GM23338 (cell line): ENCODE data around the gene FAM13A. TPM values are rescaled to one million over a fixed set of nuclear protein-coding genes. Genes with fewer than 3 reads are reported as not detected.

Experiments
- ATAC-seq: fragments of 200-7000 bp; cut with Tn5 transposase; 3 replicates; pipeline ENCODE4 v1.9.1; 2020
- DNase-seq: peaks from one replicate; pipeline ENCODE4 v3.0.0-alpha.2; 2015; ENCODE audit warnings: low spot score
- H2AFZ ChIP-seq: fragments of 200-600 bp; sonication (generic); 2 replicates; pipeline ENCODE4 v1.8.0; 2016; ENCODE audit warnings: antibody characterized with exemption, mild to moderate bottlenecking, moderate library complexity
- H3F3A ChIP-seq: fragments of 200-600 bp; sonication (generic); replicated peaks from 2 replicates; pipeline ENCODE4 v1.8.0; 2017; ENCODE audit warnings: antibody characterized with exemption, mixed run types, low read depth
- H3K27ac ChIP-seq: fragments of 200-600 bp; sonication (generic); 2 replicates; pipeline ENCODE4 v1.6.1; 2016; ENCODE audit warnings: low read depth
- H3K27me3 ChIP-seq: fragments of 200-600 bp; sonication (generic); 2 replicates; pipeline ENCODE4 v1.8.0; 2016; ENCODE audit warnings: mild to moderate bottlenecking, mixed run types, moderate library complexity; ENCODE audit not compliant: insufficient read depth
- H3K36me3 ChIP-seq: fragments of 200-600 bp; sonication (generic); 2 replicates; pipeline ENCODE4 v1.8.0; 2016; ENCODE audit warnings: mild to moderate bottlenecking; ENCODE audit not compliant: insufficient read depth
- H3K4me1 ChIP-seq: fragments of 200-600 bp; sonication (generic); 2 replicates; pipeline ENCODE4 v1.8.0; 2016; ENCODE audit warnings: mild to moderate bottlenecking, moderate library complexity; ENCODE audit not compliant: insufficient read depth
- H3K4me2 ChIP-seq: fragments of 200-600 bp; sonication (generic); 2 replicates; pipeline ENCODE4 v1.7.1; 2017; ENCODE audit warnings: mixed run types
- H3K4me3 ChIP-seq: fragments of 200-600 bp; sonication (generic); 2 replicates; pipeline ENCODE4 v1.6.1; 2016; ENCODE audit warnings: mixed run types
- H3K79me2 ChIP-seq: fragments of 200-600 bp; sonication (generic); replicated peaks from 2 replicates; pipeline ENCODE4 v1.8.0; 2017; ENCODE audit warnings: mild to moderate bottlenecking; ENCODE audit not compliant: insufficient read depth
- H3K9me2 ChIP-seq: fragments of 200-600 bp; sonication (generic); 2 replicates; pipeline ENCODE4 v1.8.0; 2017; ENCODE audit not compliant: insufficient read depth
- H4K20me1 ChIP-seq: fragments of 200-600 bp; sonication (generic); replicated peaks from 2 replicates; pipeline ENCODE4 v1.8.0; 2017; ENCODE audit warnings: mild to moderate bottlenecking; ENCODE audit not compliant: insufficient read depth
- H3K27ac Mint-ChIP-seq: 2 replicates; pipeline ENCODE4 v1.8.0; 2020; ENCODE audit warnings: inconsistent platforms, mild to moderate bottlenecking, moderate library complexity, mixed read lengths
- H3K27me3 Mint-ChIP-seq: 3 replicates; pipeline ENCODE4 v1.8.0; 2022; ENCODE audit warnings: low read depth, mild to moderate bottlenecking, moderate library complexity, mixed read lengths, inconsistent platforms; ENCODE audit not compliant: insufficient read depth, poor library complexity
- H3K36me3 Mint-ChIP-seq: 3 replicates; pipeline ENCODE4 v1.8.0; 2021; ENCODE audit warnings: low read depth, mild to moderate bottlenecking, inconsistent platforms, moderate library complexity, mixed read lengths
- H3K4me1 Mint-ChIP-seq: 3 replicates; pipeline ENCODE4 v1.8.0; 2020; ENCODE audit warnings: mild to moderate bottlenecking, inconsistent platforms, mixed read lengths
- H3K4me3 Mint-ChIP-seq: 3 replicates; pipeline ENCODE4 v1.8.0; 2021; ENCODE audit warnings: moderate library complexity, mild to moderate bottlenecking, inconsistent platforms, mixed read lengths
- H3K9me3 Mint-ChIP-seq: 3 replicates; pipeline ENCODE4 v1.8.0; 2020; ENCODE audit warnings: moderate library complexity, mild to moderate bottlenecking, inconsistent platforms, mixed read lengths
- CREB1 ChIP-seq: fragments of 250-450 bp; sonication (Bioruptor Pico); IDR thresholded peaks from 2 replicates; pipeline ENCODE4 v1.5.0; 2020; ENCODE audit warnings: low read depth, mild to moderate bottlenecking, moderate library complexity
- ETS1 ChIP-seq: IDR thresholded peaks from 2 replicates; pipeline ENCODE4 v1.6.1; 2016; ENCODE audit warnings: antibody characterized with exemption
- EZH2 ChIP-seq: fragments of 200-600 bp; sonication (generic); IDR thresholded peaks from one replicate; pipeline ENCODE4 v1.8.0; 2017; ENCODE audit warnings: antibody characterized with exemption, mild to moderate bottlenecking, low read depth; ENCODE audit not compliant: unreplicated experiment
- EZH2phosphoT487 ChIP-seq: fragments of 200-600 bp; sonication (generic); IDR thresholded peaks from one replicate; pipeline ENCODE4 v1.8.1; 2018; ENCODE audit warnings: antibody characterized with exemption; ENCODE audit not compliant: unreplicated experiment
- JUNB ChIP-seq: IDR thresholded peaks from one replicate; pipeline ENCODE4 v1.6.1; 2016; ENCODE audit warnings: antibody characterized with exemption; ENCODE audit not compliant: unreplicated experiment
- POLR2AphosphoS5 ChIP-seq: IDR thresholded peaks from 2 replicates; pipeline ENCODE4 v1.6.1; 2016; ENCODE audit warnings: antibody characterized with exemption, low read depth
- REST ChIP-seq: IDR thresholded peaks from one replicate; pipeline ENCODE4 v1.6.1; 2018; ENCODE audit warnings: antibody characterized with exemption; ENCODE audit not compliant: unreplicated experiment
- ZNF114 ChIP-seq: fragments of 250-450 bp; sonication (Bioruptor Pico); IDR thresholded peaks from 2 replicates; pipeline ENCODE4 v1.5.0; 2020; ENCODE audit warnings: mild to moderate bottlenecking, moderate library complexity
- ZNF331 ChIP-seq: fragments of 250-450 bp; sonication (Bioruptor Pico); IDR thresholded peaks from 2 replicates; pipeline ENCODE4 v1.5.0; 2020; ENCODE audit warnings: low read depth, mild to moderate bottlenecking, moderate library complexity
- ZNF462 ChIP-seq: fragments of 250-450 bp; sonication (Bioruptor Pico); IDR thresholded peaks from 2 replicates; pipeline ENCODE4 v1.5.0; 2020; ENCODE audit warnings: mild to moderate bottlenecking, moderate library complexity
- polyA plus RNA-seq: library from polyadenylated mRNA; unstranded; fragments of >200 nt; fragmentation: Nextera tagmentation; extraction: Ambion mirVana; gene quantifications from 2 replicates; pipeline ENCODE4 v1.2.1, GENCODE V29; 2016
- total RNA-seq: library from RNA; depleted of rRNA; stranded (reverse); fragments of >200 nt; shearing (Covaris generic); gene quantifications from 2 replicates; pipeline ENCODE4 v1.2.3, GENCODE V29; 2014

The FAM13A gene
- total and polyA plus RNA-seq, 2 experiments from 2014 or later: 13.9 to 28.4 TPM

DNA sequence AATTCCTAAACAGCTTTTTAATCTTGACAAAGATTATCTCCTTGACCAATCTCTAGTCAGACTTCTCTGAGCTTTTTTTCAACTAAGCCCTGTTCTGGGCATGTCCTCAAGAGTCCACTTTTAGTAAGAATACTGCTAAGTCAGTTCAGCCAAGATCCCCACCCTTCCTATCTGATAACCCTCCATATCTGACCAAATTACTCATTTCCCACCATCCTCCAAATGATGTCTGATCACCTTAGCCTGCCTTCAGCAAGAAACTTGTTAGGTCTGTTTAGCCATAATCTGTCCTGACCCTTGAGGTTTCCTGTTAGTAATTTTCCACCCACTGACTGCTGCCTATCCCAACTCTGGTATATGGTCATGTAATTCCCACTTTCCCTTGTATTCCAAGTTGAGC, 65.2 kb downstream of the FAM13A start (continued):
- TF ChIP-seq CREB1 (CRISPR knock-in tag) (no peak), EZH2phosphoT487 (no peak)

- no peaks in the 10 kb centered on the region for H3K27me3 ChIP-seq
- no peak for ATAC-seq
- no peaks in the 10 kb centered on the region for H3K79me2 ChIP-seq
- no peak for DNase-seq
- no peaks in the 10 kb centered on the region for H3K9me2 ChIP-seq
- no peaks in the 10 kb centered on the region for H3K36me3 ChIP-seq
- H3K27ac ChIP-seq: no peak overlapping the region
- Mint-ChIP-seq H3K27ac (no peak overlapping the region), H3K27me3 (no peaks in the 10 kb centered on the region), H3K4me1 (no peaks in the 10 kb centered on the region), H3K36me3 (no peaks in the 10 kb centered on the region), H3K9me3 (no peaks in the 10 kb centered on the region), H3K4me3 (no peak overlapping the region)
- no peaks in the 10 kb centered on the region for H3K4me1 ChIP-seq
- no peak overlapping the region for H2AFZ ChIP-seq
- no peaks in the 10 kb centered on the region for H3F3A ChIP-seq
- H4K20me1 ChIP-seq: no peaks in the 10 kb centered on the region
- TF ChIP-seq ZNF462 (CRISPR knock-in tag) (no peak), ZNF331 (CRISPR knock-in tag) (no peak), ETS1 (no peak), REST (no peak), POLR2AphosphoS5 (no peak), CREB1 (CRISPR knock-in tag) (no peak), ZNF114 (CRISPR knock-in tag) (no peak), JUNB (no peak), EZH2 (no peak)
- H3K4me3 ChIP-seq: no peak overlapping the region
- H3K4me2 ChIP-seq: no peak overlapping the region
These were observed 67.0 kb downstream of the FAM13A start for GRCh38 chr4:88989990-88990389.
